ENCODE measurements around the gene ATG16L1. TPM values are rescaled to one million over a fixed set of nuclear protein-coding genes. Genes with fewer than 3 reads are reported as not detected.
A peak's percentile ranks its signal among the peaks of the same experiment; 100 is the strongest.

Gene ATG16L1
- total RNA-seq, 5 donors from 2014 or later (not counting 1 experiment from before 2014, with no cell fraction given): 73.9 to 117 (median 83.4) TPM

- peaks cover 0 to 27% of the 10 kb centered on the region in 2 experiments for H3K4me1 ChIP-seq (ENCODE audit: control insufficient read depth in 1 of 2, extremely low read depth in 1 of 2, insufficient read depth in 2 of 2, low read length in 2 of 2)
- 81% methylated on average over 2 of the region's 4 CpGs for WGBS (ENCODE audit: insufficient coverage)
- Mint-ChIP-seq H3K4me1 (peaks cover 9 to 14% (median 12%) of the 10 kb centered on the region in 3 donors), H3K9me3 (no peaks in the 10 kb centered on the region), H3K27ac (peak overlapping the region; percentile 36 to 57), H3K4me3 (no peak overlapping the region), H3K36me3 (peaks cover 25% of the 10 kb centered on the region), H3K27me3 (no peaks in the 10 kb centered on the region)
- no peak overlapping the region for H3K27ac ChIP-seq (ENCODE audit: low read length)
- no peak for ATAC-seq (replicated peaks in 1 of 4)
- H3K9me3 ChIP-seq: no peaks in the 10 kb centered on the region
- no peaks in the 10 kb centered on the region for H3K27me3 ChIP-seq (replicated peaks in 1 of 2; ENCODE audit: control insufficient read depth in 2 of 2, extremely low read depth in 1 of 2, insufficient read depth in 2 of 2, low read length in 1 of 2)
- H3K36me3 ChIP-seq (ENCODE audit: control insufficient read depth in 2 of 2, extremely low read depth in 1 of 2, insufficient read depth in 1 of 2, low read length in 1 of 2): peaks cover 17 to 55% of the 10 kb centered on the region in 2 donors
- ChIA-PET CTCF (no interaction called here), POLR2A (no interaction called here)
- DNase-seq: no peak
- no peak overlapping the region for H3K4me3 ChIP-seq (ENCODE audit: control insufficient read depth in 1 of 2, extremely low read depth in 1 of 2, low read length in 1 of 2)
Measured at GRCh38 chr2:233209117-233209532, 42.3 kb upstream of the ATG16L1 start.

GRCh38 chr2:233209533-233210171 is 41.8 kb upstream of the ATG16L1 start:
- Mint-ChIP-seq H3K4me1 (peaks cover 9 to 14% (median 12%) of the 10 kb centered on the region in 3 donors), H3K4me3 (no peak overlapping the region), H3K9me3 (no peaks in the 10 kb centered on the region), H3K27me3 (no peaks in the 10 kb centered on the region), H3K27ac (peak overlapping the region; percentile 40 to 76), H3K36me3 (peaks cover 23% of the 10 kb centered on the region)
- Histone ChIP-seq H3K27ac (ENCODE audit: low read length) (no peak overlapping the region), H3K9me3 (no peaks in the 10 kb centered on the region), H3K27me3 (replicated peaks in 1 of 2; ENCODE audit: control insufficient read depth in 2 of 2, extremely low read depth in 1 of 2, insufficient read depth in 2 of 2, low read length in 1 of 2) (no peaks in the 10 kb centered on the region), H3K4me1 (ENCODE audit: control insufficient read depth in 1 of 2, extremely low read depth in 1 of 2, insufficient read depth in 2 of 2, low read length in 2 of 2) (peaks cover 0 to 27% of the 10 kb centered on the region in 2 experiments), H3K36me3 (ENCODE audit: control insufficient read depth in 2 of 2, extremely low read depth in 1 of 2, insufficient read depth in 1 of 2, low read length in 1 of 2) (peaks cover 13 to 50% of the 10 kb centered on the region in 2 donors), H3K4me3 (ENCODE audit: control insufficient read depth in 1 of 2, extremely low read depth in 1 of 2, low read length in 1 of 2) (no peak overlapping the region)
- DNase-seq (no peak), ATAC-seq (replicated peaks in 1 of 4) (peak in 1 of 4 experiments; percentile 24)
- ChIA-PET CTCF (no interaction called here), POLR2A (interaction anchor here in 1 of 2 donors (0.7 kb wide), 1 partner anchor 149 kb away, joined by 7 read pairs; no protein-coding TSS in a partner anchor)
- WGBS (ENCODE audit: insufficient coverage): no CpG with 5 or more reads among the region's 10 CpGs

- peaks cover 20% of the 10 kb centered on the region for H3K36me3 Mint-ChIP-seq
- POLR2A ChIA-PET: no interaction called here
Measured at GRCh38 chr2:233210281-233210680, 41.2 kb upstream of the ATG16L1 start.

GRCh38 chr2:233210843-233211547 is 40.5 kb upstream of the ATG16L1 start:
- Mint-ChIP-seq H3K27ac (no peak overlapping the region), H3K4me1 (peaks cover 9 to 14% (median 10%) of the 10 kb centered on the region in 3 donors), H3K27me3 (no peaks in the 10 kb centered on the region), H3K4me3 (no peak overlapping the region), H3K36me3 (peaks cover 20% of the 10 kb centered on the region), H3K9me3 (no peaks in the 10 kb centered on the region)
- no peak overlapping the region for H3K4me3 ChIP-seq (ENCODE audit: control insufficient read depth in 1 of 2, extremely low read depth in 1 of 2, low read length in 1 of 2)
- no peak overlapping the region for H3K27ac ChIP-seq (ENCODE audit: low read length)
- H3K9me3 ChIP-seq: no peaks in the 10 kb centered on the region
- ChIA-PET POLR2A (no interaction called here), CTCF (no interaction called here)
- peaks cover 0 to 27% of the 10 kb centered on the region in 2 experiments for H3K4me1 ChIP-seq (ENCODE audit: control insufficient read depth in 1 of 2, extremely low read depth in 1 of 2, insufficient read depth in 2 of 2, low read length in 2 of 2)
- no peaks in the 10 kb centered on the region for H3K27me3 ChIP-seq (replicated peaks in 1 of 2; ENCODE audit: control insufficient read depth in 2 of 2, extremely low read depth in 1 of 2, insufficient read depth in 2 of 2, low read length in 1 of 2)
- WGBS (ENCODE audit: insufficient coverage): 89% methylated on average over 8 of the region's 18 CpGs
- ATAC-seq (replicated peaks in 1 of 4) (no peak), DNase-seq (no peak)
- H3K36me3 ChIP-seq (ENCODE audit: control insufficient read depth in 2 of 2, extremely low read depth in 1 of 2, insufficient read depth in 1 of 2, low read length in 1 of 2): peaks cover 11 to 40% of the 10 kb centered on the region in 2 donors

More at GRCh38 chr2:233210281-233210680, 41.2 kb upstream of the ATG16L1 start:
- Histone ChIP-seq H3K4me1 (ENCODE audit: control insufficient read depth in 1 of 2, extremely low read depth in 1 of 2, insufficient read depth in 2 of 2, low read length in 2 of 2) (peaks cover 0 to 27% of the 10 kb centered on the region in 2 experiments), H3K27me3 (replicated peaks in 1 of 2; ENCODE audit: control insufficient read depth in 2 of 2, extremely low read depth in 1 of 2, insufficient read depth in 2 of 2, low read length in 1 of 2) (no peaks in the 10 kb centered on the region), H3K27ac (ENCODE audit: low read length) (no peak overlapping the region), H3K4me3 (ENCODE audit: control insufficient read depth in 1 of 2, extremely low read depth in 1 of 2, low read length in 1 of 2) (no peak overlapping the region), H3K36me3 (ENCODE audit: control insufficient read depth in 2 of 2, extremely low read depth in 1 of 2, insufficient read depth in 1 of 2, low read length in 1 of 2) (peaks cover 11 to 46% of the 10 kb centered on the region in 2 donors), H3K9me3 (no peaks in the 10 kb centered on the region)
- Mint-ChIP-seq H3K4me1 (peaks cover 9 to 14% (median 10%) of the 10 kb centered on the region in 3 donors), H3K27me3 (no peaks in the 10 kb centered on the region), H3K4me3 (no peak overlapping the region), H3K9me3 (no peaks in the 10 kb centered on the region), H3K27ac (peak overlapping the region in 1 of 2 donors; percentile 9)
- WGBS (ENCODE audit: insufficient coverage): 100% methylated on average over 8 of the region's 8 CpGs
- no peak for DNase-seq
- CTCF ChIA-PET: no interaction called here
- no peak for ATAC-seq (replicated peaks in 1 of 4)

- no peaks in the 10 kb centered on the region for H3K27me3 Mint-ChIP-seq
- H3K4me1 Mint-ChIP-seq: peaks cover 9 to 14% (median 10%) of the 10 kb centered on the region in 3 donors
- ChIA-PET POLR2A (no interaction called here), CTCF (no interaction called here)
- H3K36me3 ChIP-seq (ENCODE audit: control insufficient read depth in 2 of 2, extremely low read depth in 1 of 2, insufficient read depth in 1 of 2, low read length in 1 of 2): peaks cover 9 to 35% of the 10 kb centered on the region in 2 donors
- no peak overlapping the region for H3K4me3 ChIP-seq (ENCODE audit: control insufficient read depth in 1 of 2, extremely low read depth in 1 of 2, low read length in 1 of 2)
- H3K27me3 ChIP-seq (replicated peaks in 1 of 2; ENCODE audit: control insufficient read depth in 2 of 2, extremely low read depth in 1 of 2, insufficient read depth in 2 of 2, low read length in 1 of 2): no peaks in the 10 kb centered on the region
- peaks cover 20% of the 10 kb centered on the region for H3K36me3 Mint-ChIP-seq
- H3K4me1 ChIP-seq (ENCODE audit: control insufficient read depth in 1 of 2, extremely low read depth in 1 of 2, insufficient read depth in 2 of 2, low read length in 2 of 2): peaks cover 0 to 27% of the 10 kb centered on the region in 2 experiments
- no peaks in the 10 kb centered on the region for H3K9me3 ChIP-seq
- H3K4me3 Mint-ChIP-seq: no peak overlapping the region
- ATAC-seq (replicated peaks in 1 of 4): no peak
- no peaks in the 10 kb centered on the region for H3K9me3 Mint-ChIP-seq
- DNase-seq: no peak
- no peak overlapping the region for H3K27ac ChIP-seq (ENCODE audit: low read length)
- no peak overlapping the region for H3K27ac Mint-ChIP-seq
- WGBS (ENCODE audit: insufficient coverage): 94% methylated on average over 2 of the region's 3 CpGs
Measured at GRCh38 chr2:233211548-233211895, 40.0 kb upstream of the ATG16L1 start.

GRCh38 chr2:233213011-233213410 is 38.5 kb upstream of the ATG16L1 start:
- WGBS (ENCODE audit: insufficient coverage): 96% methylated on average over 12 of the region's 15 CpGs
- Histone ChIP-seq H3K9me3 (no peaks in the 10 kb centered on the region), H3K4me3 (ENCODE audit: control insufficient read depth in 1 of 2, extremely low read depth in 1 of 2, low read length in 1 of 2) (no peak overlapping the region), H3K27ac (ENCODE audit: low read length) (no peak overlapping the region), H3K36me3 (ENCODE audit: control insufficient read depth in 2 of 2, extremely low read depth in 1 of 2, insufficient read depth in 1 of 2, low read length in 1 of 2) (peaks cover 5 to 20% of the 10 kb centered on the region in 2 donors), H3K4me1 (ENCODE audit: control insufficient read depth in 1 of 2, extremely low read depth in 1 of 2, insufficient read depth in 2 of 2, low read length in 2 of 2) (peaks cover 0 to 17% of the 10 kb centered on the region in 2 experiments), H3K27me3 (replicated peaks in 1 of 2; ENCODE audit: control insufficient read depth in 2 of 2, extremely low read depth in 1 of 2, insufficient read depth in 2 of 2, low read length in 1 of 2) (no peaks in the 10 kb centered on the region)
- Mint-ChIP-seq H3K27me3 (no peaks in the 10 kb centered on the region), H3K4me3 (no peak overlapping the region), H3K36me3 (peaks cover 11% of the 10 kb centered on the region), H3K27ac (no peak overlapping the region), H3K4me1 (peaks cover 5 to 14% (median 7%) of the 10 kb centered on the region in 3 donors), H3K9me3 (no peaks in the 10 kb centered on the region)
- ChIA-PET POLR2A (no interaction called here), CTCF (no interaction called here)
- DNase-seq (no peak), ATAC-seq (replicated peaks in 1 of 4) (no peak)
